Measurements from ENCODE around the gene ALG8. TPM values are rescaled to one million over a fixed set of nuclear protein-coding genes. Genes with fewer than 3 reads are reported as not detected.
A peak's percentile ranks its signal among the peaks of the same experiment; 100 is the strongest.

The ALG8 gene
- total RNA-seq, 1 donor: 60.9 TPM

DNA sequence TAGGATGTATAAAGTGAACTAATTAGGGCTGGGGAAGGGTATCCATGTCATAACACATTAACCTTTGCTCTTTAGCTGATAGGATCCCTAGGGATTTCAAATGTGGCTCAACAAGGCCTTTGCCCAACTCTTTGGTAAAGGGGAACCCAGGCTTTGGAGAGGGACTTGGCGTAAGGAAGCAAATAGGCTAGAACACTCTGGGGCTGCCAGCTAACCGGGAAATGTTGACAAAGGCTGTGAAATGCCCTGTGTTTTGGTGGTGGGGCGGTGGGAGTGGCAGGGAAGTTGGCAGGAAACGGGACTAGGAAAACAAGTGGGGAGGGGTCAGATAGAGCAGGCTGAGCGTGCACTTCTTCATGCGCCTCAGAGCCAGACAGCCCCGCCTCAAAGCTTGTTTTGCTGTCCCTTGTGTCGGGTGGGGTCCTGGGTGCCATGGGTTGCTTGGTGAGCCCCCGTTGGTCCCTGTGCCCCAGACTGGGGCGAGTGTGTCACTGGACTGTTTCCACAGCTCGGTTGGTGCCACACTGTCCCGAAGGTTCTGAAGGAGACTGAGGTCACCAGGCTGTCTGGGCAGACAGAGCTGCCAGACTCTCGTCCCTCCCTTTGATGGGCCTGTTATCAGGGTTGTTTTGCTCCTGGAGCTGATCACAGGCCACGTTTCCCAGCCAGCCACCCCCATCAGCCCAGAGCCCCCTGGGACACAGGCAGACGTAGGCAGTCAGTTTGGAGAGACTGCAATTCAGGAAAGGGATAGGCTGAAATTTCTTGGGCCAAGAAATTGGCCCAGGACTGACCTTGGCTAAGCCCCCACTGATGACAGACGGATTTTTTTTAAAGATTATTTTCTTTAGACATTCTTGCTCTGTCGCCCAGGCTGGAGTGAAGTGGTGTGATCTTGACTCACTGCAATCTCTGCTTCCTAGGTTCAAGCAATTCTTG, 29.4 kb upstream of the ALG8 start:
- no peak overlapping the region for H3K4me3 ChIP-seq (ENCODE audit: low read depth, low read length)
- TF ChIP-seq CTCF (IDR thresholded peaks at IDR 0.05; ENCODE audit: insufficient read depth, low read depth, low read length): no peak
- peak; percentile 49 for DNase-seq (ENCODE audit: low read depth)

- TF ChIP-seq CTCF (IDR thresholded peaks at IDR 0.05; ENCODE audit: insufficient read depth, low read depth, low read length): no peak
- peak; percentile 68 for DNase-seq (ENCODE audit: low read depth)
- H3K4me3 ChIP-seq (ENCODE audit: low read depth, low read length): no peak overlapping the region
Observed at GRCh38 chr11:78166855-78167469, 27.5 kb upstream of the ALG8 start.

GRCh38 chr11:78164471-78164870, 25.0 kb upstream of the ALG8 start:
- TF ChIP-seq CTCF (IDR thresholded peaks at IDR 0.05; ENCODE audit: insufficient read depth, low read depth, low read length): no peak
- no peak overlapping the region for H3K4me3 ChIP-seq (ENCODE audit: low read depth, low read length)
- no peak for DNase-seq (ENCODE audit: low read depth)

GRCh38 chr11:78163828-78164227, 24.4 kb upstream of the ALG8 start:
- no peak for DNase-seq (ENCODE audit: low read depth)

DNA sequence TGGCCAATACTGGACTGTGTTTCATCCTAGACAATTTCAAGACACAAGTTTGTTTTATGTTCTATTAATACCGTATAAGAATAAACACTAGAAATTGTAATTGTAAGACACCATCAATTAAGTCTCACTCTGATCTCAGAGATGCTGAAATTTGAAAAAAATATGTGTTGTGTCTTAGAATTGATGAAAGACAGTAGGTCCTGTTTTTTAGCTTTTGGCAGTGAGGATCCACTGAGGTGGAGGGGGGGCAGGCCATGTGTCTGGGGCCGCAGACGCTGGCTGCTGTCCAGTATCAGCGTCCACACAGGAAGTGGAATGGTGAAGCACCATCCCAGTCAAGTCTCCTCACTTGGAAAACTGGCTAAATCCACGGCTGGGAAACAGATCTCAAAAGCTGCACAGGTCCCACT, 22.5 kb upstream of the ALG8 start:
- H3K4me3 ChIP-seq (ENCODE audit: low read depth, low read length): no peak overlapping the region
- TF ChIP-seq CTCF (IDR thresholded peaks at IDR 0.05; ENCODE audit: insufficient read depth, low read depth, low read length): no peak
- DNase-seq (ENCODE audit: low read depth): peak; percentile 45

More at GRCh38 chr11:78163828-78164227, 24.4 kb upstream of the ALG8 start:
- TF ChIP-seq CTCF (IDR thresholded peaks at IDR 0.05; ENCODE audit: insufficient read depth, low read depth, low read length): no peak
- H3K4me3 ChIP-seq (ENCODE audit: low read depth, low read length): no peak overlapping the region

- no peak overlapping the region for H3K4me3 ChIP-seq (ENCODE audit: low read depth, low read length)
- no peak for DNase-seq (ENCODE audit: low read depth)
- TF ChIP-seq CTCF (IDR thresholded peaks at IDR 0.05; ENCODE audit: insufficient read depth, low read depth, low read length): no peak
Observed at GRCh38 chr11:78161346-78161745, 21.9 kb upstream of the ALG8 start.

Measured in fibroblast of villous mesenchyme (primary cell).